ENCODE results near the gene RAB3B. TPM values are rescaled to one million over a fixed set of nuclear protein-coding genes. Genes with fewer than 3 reads are reported as not detected.

RAB3B gene
- total RNA-seq, 4 donors from 2014 or later, result 1.8 to 4.5 (median 3.4) TPM

- H3K4me3 ChIP-seq, result peak within 1 kb of the TSS; percentile 86 to 98 (median 94)
- intact Hi-C loops (cut with DNase I; ENCODE audit: low total_unique reads), result no loop called here
- H3K27me3 ChIP-seq, result peaks cover 28% of the 10 kb centered on the region
- DNase-seq, result peak; percentile 100
- peak within 1 kb of the TSS; percentile 92 to 99 (median 99) for H3K27ac ChIP-seq
- H3K9me3 ChIP-seq, result no peaks in the 10 kb centered on the region
- in situ Hi-C loops (cut with MboI; ENCODE audit: low pct_ligation_motif_present in 1 of 4, low pct_unique_long_range_greater_than_20kb in 1 of 4, low sequenced_read_pairs in 3 of 4), result no loop called here
- H3K36me3 ChIP-seq, result no peaks in the 10 kb centered on the region
- WGBS, 2 donors (ENCODE audit: low coverage in 1 of 2), result 1% methylated on average over 15 to 54 of the region's 54 CpGs
- TF ChIP-seq POLR2A (IDR thresholded peaks at IDR 0.05) (peak; percentile 93), POLR2AphosphoS5 (IDR thresholded peaks at IDR 0.05) (peak; percentile 94 to 96 (median 94)), CTCF (IDR thresholded peaks at IDR 0.05) (peak in 1 of 5 experiments; percentile 17), EP300 (IDR thresholded peaks at IDR 0.05; ENCODE audit: low read depth) (no peak)
- H3K4me1 ChIP-seq, result peaks cover 25 to 44% (median 34%) of the 10 kb centered on the region in 4 donors
These were observed 111.7 kb downstream of the RAB3B start, which contains the start of gene NRDC for GRCh38 chr1:51878616-51879336. Gene NRDC, minus strand, starts transcription at chr1:51878727. Its CDS starts 112 bp downstream, at chr1:51878615.

- Histone ChIP-seq H3K27ac (peak overlapping the region; percentile 92 to 99 (median 99)), H3K27me3 (peaks cover 22% of the 10 kb centered on the region), H3K4me1 (peaks cover 25 to 48% (median 34%) of the 10 kb centered on the region in 4 donors), H3K36me3 (no peaks in the 10 kb centered on the region), H3K9me3 (no peaks in the 10 kb centered on the region), H3K4me3 (peak overlapping the region; percentile 86 to 98 (median 94))
- no peak for TF ChIP-seq CTCF (IDR thresholded peaks at IDR 0.05)
- TF ChIP-seq POLR2AphosphoS5 (IDR thresholded peaks at IDR 0.05), result no peak
- TF ChIP-seq POLR2A (IDR thresholded peaks at IDR 0.05), result no peak
- no peak for TF ChIP-seq EP300 (IDR thresholded peaks at IDR 0.05; ENCODE audit: low read depth)
- 0% methylated on average over 17 of the region's 17 CpGs; no CpG with 5 or more reads in 1 of the 2 donors for WGBS, 2 donors (ENCODE audit: low coverage in 1 of 2)
- in situ Hi-C loops (cut with MboI; ENCODE audit: low pct_ligation_motif_present in 1 of 4, low pct_unique_long_range_greater_than_20kb in 1 of 4, low sequenced_read_pairs in 3 of 4) (no loop called here), intact Hi-C loops (cut with DNase I; ENCODE audit: low total_unique reads) (no loop called here)
- no peak for DNase-seq
These were observed 112.2 kb downstream of the RAB3B start for GRCh38 chr1:51878308-51878615.

GRCh38 chr1:51877434-51878307, 112.8 kb downstream of the RAB3B start:
- no peaks in the 10 kb centered on the region for H3K9me3 ChIP-seq
- 9 to 13% methylated on average over 9 to 21 of the region's 21 CpGs for WGBS, 2 donors (ENCODE audit: low coverage in 1 of 2)
- peak overlapping the region; percentile 86 to 98 (median 94) for H3K4me3 ChIP-seq
- peak; percentile 32 for DNase-seq
- intact Hi-C loops (cut with DNase I; ENCODE audit: low total_unique reads) (no loop called here), in situ Hi-C loops (cut with MboI; ENCODE audit: low pct_ligation_motif_present in 1 of 4, low pct_unique_long_range_greater_than_20kb in 1 of 4, low sequenced_read_pairs in 3 of 4) (no loop called here)
- H3K4me1 ChIP-seq, result peaks cover 25 to 48% (median 34%) of the 10 kb centered on the region in 4 donors
- H3K27ac ChIP-seq, result peak overlapping the region; percentile 92 to 99 (median 99)
- no peak for TF ChIP-seq POLR2A (IDR thresholded peaks at IDR 0.05)
- TF ChIP-seq CTCF (IDR thresholded peaks at IDR 0.05), result no peak
- no peak for TF ChIP-seq EP300 (IDR thresholded peaks at IDR 0.05; ENCODE audit: low read depth)
- no peak for TF ChIP-seq POLR2AphosphoS5 (IDR thresholded peaks at IDR 0.05)
- peaks cover 17% of the 10 kb centered on the region for H3K27me3 ChIP-seq
- no peaks in the 10 kb centered on the region for H3K36me3 ChIP-seq

- H3K27ac ChIP-seq, result no peak overlapping the region
- peak overlapping the region in 1 of 4 donors; percentile 18 for H3K4me3 ChIP-seq
- TF ChIP-seq EP300 (IDR thresholded peaks at IDR 0.05; ENCODE audit: low read depth), result no peak
- no peak for TF ChIP-seq CTCF (IDR thresholded peaks at IDR 0.05)
- TF ChIP-seq POLR2A (IDR thresholded peaks at IDR 0.05), result no peak
- TF ChIP-seq POLR2AphosphoS5 (IDR thresholded peaks at IDR 0.05), result no peak
- H3K36me3 ChIP-seq, result no peaks in the 10 kb centered on the region
- intact Hi-C loops (cut with DNase I; ENCODE audit: low total_unique reads) (no loop called here), in situ Hi-C loops (cut with MboI; ENCODE audit: low pct_ligation_motif_present in 1 of 4, low pct_unique_long_range_greater_than_20kb in 1 of 4, low sequenced_read_pairs in 3 of 4) (no loop called here)
- H3K4me1 ChIP-seq, result peaks cover 25 to 48% (median 41%) of the 10 kb centered on the region in 4 donors
- no peak for DNase-seq
- no peaks in the 10 kb centered on the region for H3K27me3 ChIP-seq
- H3K9me3 ChIP-seq, result no peaks in the 10 kb centered on the region
These were observed 114.7 kb downstream of the RAB3B start for GRCh38 chr1:51875836-51876235.

Data from transverse colon (tissue), 4 donors.